ENCODE measurements around the gene PTPRN2. TPM values are rescaled to one million over a fixed set of nuclear protein-coding genes. Genes with fewer than 3 reads are reported as not detected.
"Not testable (repeated sequence)": the region's sequence is repeated elsewhere in the genome, so short reads cannot be mapped to it uniquely, and the experiment has no call there.

PTPRN2 gene
- polyA plus RNA-seq, 1 of the 3 experiments (the other 2 are of a cell fraction): 4.0 TPM

DNA sequence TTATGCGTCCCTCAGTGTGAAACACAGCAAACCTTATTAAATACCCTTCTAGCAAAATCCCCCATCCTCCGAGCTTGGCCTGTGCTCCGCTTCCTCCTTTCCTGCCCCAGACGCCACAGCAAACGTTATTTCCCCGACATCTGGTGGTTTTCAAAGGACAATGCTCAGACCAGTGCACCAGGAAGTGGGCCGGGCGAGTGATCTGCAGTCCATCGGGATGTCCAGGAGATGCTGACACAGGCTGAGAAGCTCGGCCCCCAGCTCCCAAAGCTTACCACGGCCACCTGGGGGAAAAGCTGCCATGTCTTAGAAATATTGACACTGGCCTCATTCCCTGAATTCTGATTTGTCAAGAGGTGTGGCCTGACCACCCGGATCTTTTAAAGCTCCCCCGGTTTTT, 129.5 kb downstream of the PTPRN2 start:
- no peaks in the 10 kb centered on the region for H3K79me2 ChIP-seq (ENCODE audit: insufficient read depth)
- no peaks in the 10 kb centered on the region for H3K4me1 ChIP-seq (ENCODE audit: control insufficient read depth in 1 of 2, insufficient read depth in 2 of 2, low read depth in 1 of 2, low read length in 1 of 2)
- TF ChIP-seq CHD2 (IDR thresholded peaks at IDR 0.05; ENCODE audit: low read length, partially characterized antibody) (no peak), ELF1 (IDR thresholded peaks at IDR 0.05) (no peak), TCF12 (IDR thresholded peaks at IDR 0.05) (no peak), SIN3A (IDR thresholded peaks at IDR 0.05; ENCODE audit: borderline replicate concordance, low read depth, low read length) (no peak), TAF1 (IDR thresholded peaks at IDR 0.05; ENCODE audit: borderline replicate concordance, low read depth, low read length) (no peak), EP300 (IDR thresholded peaks at IDR 0.05; ENCODE audit: borderline replicate concordance in 1 of 2, low read depth in 1 of 2, low read length in 1 of 2) (no peak), GABPA (IDR thresholded peaks at IDR 0.05; ENCODE audit: low read depth) (no peak), GATA2 (CRISPR knock-in tag; IDR thresholded peaks at IDR 0.05) (no peak), NFIC (IDR thresholded peaks at IDR 0.05; ENCODE audit: borderline replicate concordance) (no peak), TEAD4 (IDR thresholded peaks at IDR 0.05; ENCODE audit: borderline replicate concordance, insufficient read depth) (no peak), MXI1 (IDR thresholded peaks at IDR 0.05; ENCODE audit: low read depth, low read length) (no peak), RCOR1 (IDR thresholded peaks at IDR 0.05; ENCODE audit: low read length) (no peak), RAD21 (IDR thresholded peaks at IDR 0.05; ENCODE audit: low read length) (no peak), POLR2AphosphoS5 (IDR thresholded peaks at IDR 0.05; ENCODE audit: low read depth, low read length) (no peak), JUND (IDR thresholded peaks at IDR 0.05) (no peak)
- TF ChIP-seq, protein P1, sequence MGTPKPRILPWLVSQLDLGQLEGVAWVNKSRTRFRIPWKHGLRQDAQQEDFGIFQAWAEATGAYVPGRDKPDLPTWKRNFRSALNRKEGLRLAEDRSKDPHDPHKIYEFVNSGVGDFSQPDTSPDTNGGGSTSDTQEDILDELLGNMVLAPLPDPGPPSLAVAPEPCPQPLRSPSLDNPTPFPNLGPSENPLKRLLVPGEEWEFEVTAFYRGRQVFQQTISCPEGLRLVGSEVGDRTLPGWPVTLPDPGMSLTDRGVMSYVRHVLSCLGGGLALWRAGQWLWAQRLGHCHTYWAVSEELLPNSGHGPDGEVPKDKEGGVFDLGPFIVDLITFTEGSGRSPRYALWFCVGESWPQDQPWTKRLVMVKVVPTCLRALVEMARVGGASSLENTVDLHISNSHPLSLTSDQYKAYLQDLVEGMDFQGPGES (IDR thresholded peaks at IDR 0.05; ENCODE audit: low read depth, low read length): no peak
- TF ChIP-seq, protein P2, sequence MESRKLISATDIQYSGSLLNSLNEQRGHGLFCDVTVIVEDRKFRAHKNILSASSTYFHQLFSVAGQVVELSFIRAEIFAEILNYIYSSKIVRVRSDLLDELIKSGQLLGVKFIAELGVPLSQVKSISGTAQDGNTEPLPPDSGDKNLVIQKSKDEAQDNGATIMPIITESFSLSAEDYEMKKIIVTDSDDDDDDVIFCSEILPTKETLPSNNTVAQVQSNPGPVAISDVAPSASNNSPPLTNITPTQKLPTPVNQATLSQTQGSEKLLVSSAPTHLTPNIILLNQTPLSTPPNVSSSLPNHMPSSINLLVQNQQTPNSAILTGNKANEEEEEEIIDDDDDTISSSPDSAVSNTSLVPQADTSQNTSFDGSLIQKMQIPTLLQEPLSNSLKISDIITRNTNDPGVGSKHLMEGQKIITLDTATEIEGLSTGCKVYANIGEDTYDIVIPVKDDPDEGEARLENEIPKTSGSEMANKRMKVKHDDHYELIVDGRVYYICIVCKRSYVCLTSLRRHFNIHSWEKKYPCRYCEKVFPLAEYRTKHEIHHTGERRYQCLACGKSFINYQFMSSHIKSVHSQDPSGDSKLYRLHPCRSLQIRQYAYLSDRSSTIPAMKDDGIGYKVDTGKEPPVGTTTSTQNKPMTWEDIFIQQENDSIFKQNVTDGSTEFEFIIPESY (IDR thresholded peaks at IDR 0.05; ENCODE audit: borderline replicate concordance, low read depth): no peak
- TF ChIP-seq, protein P3, sequence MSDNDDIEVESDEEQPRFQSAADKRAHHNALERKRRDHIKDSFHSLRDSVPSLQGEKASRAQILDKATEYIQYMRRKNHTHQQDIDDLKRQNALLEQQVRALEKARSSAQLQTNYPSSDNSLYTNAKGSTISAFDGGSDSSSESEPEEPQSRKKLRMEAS (IDR thresholded peaks at IDR 0.05; ENCODE audit: low read depth): no peak
- no peaks in the 10 kb centered on the region for H3K27me3 ChIP-seq (ENCODE audit: insufficient read depth)
- no peaks in the 10 kb centered on the region for H4K20me1 ChIP-seq (ENCODE audit: insufficient read depth)
- POLR2A ChIA-PET: no interaction called here
- no peak overlapping the region for H3K27ac ChIP-seq (ENCODE audit: low read depth in 2 of 2, low read length in 1 of 2)
- H3K9me2 ChIP-seq: no peaks in the 10 kb centered on the region
- no peak overlapping the region for H2AFZ ChIP-seq (ENCODE audit: low read depth)
- 54% methylated on average over 13 of the region's 13 CpGs for WGBS (ENCODE audit: low lambda C conversion rate)
- H3F3A ChIP-seq (replicated peaks; ENCODE audit: insufficient read depth): no peaks in the 10 kb centered on the region
- H3K4me3 ChIP-seq (ENCODE audit: low read depth in 2 of 2, low read length in 1 of 2): no peak overlapping the region
- DNase-seq: no peak
- H3K9ac ChIP-seq: no peak overlapping the region
- no peaks in the 10 kb centered on the region for H3K36me3 ChIP-seq (replicated peaks in 1 of 2; ENCODE audit: control insufficient read depth in 1 of 2, insufficient read depth in 2 of 2, low read length in 1 of 2)
- H3K4me2 ChIP-seq: no peak overlapping the region
- CTCF ChIA-PET: interaction anchor here (1.3 kb wide), 1 partner anchor 38 kb away, joined by 4 read pairs; no protein-coding TSS in a partner anchor
- H3K9me3 ChIP-seq: no peaks in the 10 kb centered on the region; the same call in 1 of the 2 replicates

- H3F3A ChIP-seq (replicated peaks; ENCODE audit: insufficient read depth); H3K36me3 ChIP-seq (replicated peaks in 1 of 2; ENCODE audit: control insufficient read depth in 1 of 2, insufficient read depth in 2 of 2, low read length in 1 of 2); H3K9ac ChIP-seq; H3K9me3 ChIP-seq; H3K4me3 ChIP-seq (ENCODE audit: low read depth in 2 of 2, low read length in 1 of 2); H3K9me2 ChIP-seq; H3K27ac ChIP-seq (ENCODE audit: low read depth in 2 of 2, low read length in 1 of 2); H3K4me1 ChIP-seq (ENCODE audit: control insufficient read depth in 1 of 2, insufficient read depth in 2 of 2, low read depth in 1 of 2, low read length in 1 of 2); H3K27me3 ChIP-seq (ENCODE audit: insufficient read depth); H3K79me2 ChIP-seq (ENCODE audit: insufficient read depth); POLR2A ChIA-PET; H3K4me2 ChIP-seq; DNase-seq; H4K20me1 ChIP-seq (ENCODE audit: insufficient read depth); H2AFZ ChIP-seq (ENCODE audit: low read depth): not testable (repeated sequence)
- 75% methylated on average over 22 of the region's 22 CpGs for WGBS (ENCODE audit: low lambda C conversion rate)
- CTCF ChIA-PET: interaction anchor here (1.3 kb wide), 1 partner anchor 38 kb away, joined by 4 read pairs; no protein-coding TSS in a partner anchor
Measured at GRCh38 chr7:158457586-158457985, 130.0 kb downstream of the PTPRN2 start.
